Stimulated activated CD4-positive, alpha-beta T cell treated with anti-CD3 and anti-CD28 coated beads, Interleukin-15, amount 100 ng/mL, for 1 hour (primary cell): Measurements from ENCODE around the gene ZNF414.

Experiments used
- DNase-seq, 2 donors: peaks; one replicate each; pipeline ENCODE4 v3.0.0-alpha.2; 2020; ENCODE audit warnings: low read depth in 1 of 2, low spot score in 1 of 2

ZNF414 gene

DNA sequence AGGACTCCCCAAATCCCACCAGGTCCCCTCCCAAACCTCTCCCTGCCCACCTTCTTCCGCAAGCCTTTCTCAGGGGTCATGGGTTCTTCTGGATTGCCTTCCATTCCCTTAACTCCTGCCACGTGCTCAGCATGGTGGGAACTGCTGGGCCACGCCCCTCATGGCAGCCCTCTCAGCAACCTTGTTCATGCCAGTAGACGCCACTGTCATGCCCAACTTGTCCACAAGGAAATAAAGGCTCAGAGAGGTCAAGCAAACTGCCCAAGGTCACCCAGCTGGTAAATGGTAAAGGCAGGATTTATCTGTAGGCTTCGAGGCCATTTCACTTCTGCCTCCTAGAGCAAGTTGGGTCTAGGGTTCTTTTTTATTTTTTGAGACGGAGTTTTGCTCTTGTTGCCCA, 22.4 kb downstream of the ZNF414 start:
- DNase-seq, result no peak

DNA sequence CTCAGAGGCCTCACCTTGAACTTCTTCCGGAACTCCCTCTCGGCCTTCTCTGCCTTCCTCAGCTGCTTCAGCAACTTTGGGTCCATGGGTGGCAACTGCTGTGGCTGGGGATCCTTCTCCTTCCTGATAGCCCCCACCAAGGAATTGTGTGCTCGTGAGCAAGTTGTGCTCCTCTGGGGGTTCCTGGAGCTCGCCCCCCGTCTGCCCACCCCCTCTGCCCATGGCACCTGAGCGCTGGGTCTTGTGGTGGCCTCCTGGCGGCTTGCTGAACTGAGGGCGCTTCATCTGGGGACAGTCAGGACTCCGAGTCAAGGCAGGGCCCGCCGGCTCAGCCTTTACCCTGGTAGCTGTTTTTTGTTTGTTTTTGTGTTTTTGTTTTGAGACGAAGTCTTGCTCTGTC, 23.1 kb downstream of the ZNF414 start:
- no peak for DNase-seq

DNA sequence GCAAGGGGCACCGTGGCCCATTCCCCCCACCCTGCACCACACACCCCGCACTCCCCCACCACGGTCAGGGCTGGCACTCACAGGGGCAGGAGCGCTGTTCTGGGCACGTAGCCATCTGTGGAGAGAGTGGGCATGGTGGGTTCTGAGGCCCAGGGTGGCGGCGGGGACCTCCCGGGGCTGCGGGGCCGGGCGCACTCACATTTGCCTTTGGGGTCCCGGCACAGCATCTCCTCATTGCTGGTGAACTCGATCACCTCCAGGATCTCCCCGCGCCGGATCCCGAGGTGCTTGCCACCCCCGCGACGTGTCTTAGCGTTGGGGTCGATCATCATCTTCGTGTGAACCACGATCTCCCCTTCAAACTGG, 23.6 kb downstream of the ZNF414 start:
- no peak for DNase-seq

DNA sequence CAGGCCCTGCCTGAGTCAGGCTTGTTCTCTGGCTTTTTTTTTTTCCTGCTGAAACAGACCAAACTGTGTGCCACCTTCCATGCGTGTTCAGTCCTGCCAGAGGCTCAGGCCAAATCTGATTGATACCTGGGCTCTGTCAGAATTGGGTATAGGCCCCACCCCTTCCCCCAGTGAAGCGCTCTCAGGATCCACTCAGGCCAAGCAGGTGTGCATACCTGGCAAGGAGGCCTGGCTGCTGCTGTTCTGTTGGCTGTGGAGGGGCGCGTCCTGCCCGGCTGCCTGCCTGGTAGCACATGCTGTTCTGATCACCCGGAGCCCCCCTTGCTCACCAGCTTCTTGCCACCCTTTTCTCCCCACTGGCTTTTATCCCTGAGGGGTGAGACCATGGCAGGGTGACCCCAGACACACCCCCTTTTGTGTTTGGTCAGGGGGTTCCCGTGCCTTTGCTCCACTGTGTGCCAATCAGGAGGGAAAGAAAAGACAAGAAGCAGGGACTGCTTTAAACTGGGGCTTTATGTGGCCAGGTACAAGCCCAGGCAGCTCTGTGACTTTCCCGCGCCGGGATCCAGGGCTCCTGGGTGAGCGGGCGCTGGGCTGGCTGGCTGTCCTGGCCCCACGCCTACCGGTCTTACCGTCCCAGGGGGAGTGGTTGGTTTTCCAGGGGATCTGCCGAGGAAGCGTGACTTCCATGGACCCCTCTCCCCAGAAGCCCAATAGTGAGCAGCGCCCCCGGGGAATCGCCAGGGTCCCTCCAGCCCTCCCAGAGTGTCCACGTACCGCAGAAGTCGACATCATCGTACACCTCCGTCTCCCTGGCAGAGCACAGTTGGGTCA, 24.2 kb downstream of the ZNF414 start:
- no peak for DNase-seq

DNA sequence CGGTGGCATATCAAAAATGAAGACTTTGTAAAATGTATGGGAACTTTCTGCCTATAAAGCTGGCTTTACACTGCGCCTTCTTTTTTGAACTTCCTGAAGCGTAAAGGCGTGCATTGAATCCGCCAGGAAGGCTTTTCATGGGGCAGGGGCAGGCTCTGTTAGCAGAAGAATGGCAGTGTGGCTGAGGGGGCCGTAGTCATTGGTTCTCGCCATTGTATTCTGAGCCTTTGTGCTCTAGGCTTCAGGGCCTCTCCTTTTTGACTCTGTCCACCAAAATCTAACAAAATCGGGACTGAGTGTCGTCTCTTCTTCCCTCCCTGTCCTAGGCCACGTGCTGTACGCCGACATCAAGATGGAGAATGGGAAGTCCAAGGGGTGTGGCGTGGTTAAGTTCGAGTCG, 25.6 kb downstream of the ZNF414 start:
- DNase-seq, result no peak

DNA sequence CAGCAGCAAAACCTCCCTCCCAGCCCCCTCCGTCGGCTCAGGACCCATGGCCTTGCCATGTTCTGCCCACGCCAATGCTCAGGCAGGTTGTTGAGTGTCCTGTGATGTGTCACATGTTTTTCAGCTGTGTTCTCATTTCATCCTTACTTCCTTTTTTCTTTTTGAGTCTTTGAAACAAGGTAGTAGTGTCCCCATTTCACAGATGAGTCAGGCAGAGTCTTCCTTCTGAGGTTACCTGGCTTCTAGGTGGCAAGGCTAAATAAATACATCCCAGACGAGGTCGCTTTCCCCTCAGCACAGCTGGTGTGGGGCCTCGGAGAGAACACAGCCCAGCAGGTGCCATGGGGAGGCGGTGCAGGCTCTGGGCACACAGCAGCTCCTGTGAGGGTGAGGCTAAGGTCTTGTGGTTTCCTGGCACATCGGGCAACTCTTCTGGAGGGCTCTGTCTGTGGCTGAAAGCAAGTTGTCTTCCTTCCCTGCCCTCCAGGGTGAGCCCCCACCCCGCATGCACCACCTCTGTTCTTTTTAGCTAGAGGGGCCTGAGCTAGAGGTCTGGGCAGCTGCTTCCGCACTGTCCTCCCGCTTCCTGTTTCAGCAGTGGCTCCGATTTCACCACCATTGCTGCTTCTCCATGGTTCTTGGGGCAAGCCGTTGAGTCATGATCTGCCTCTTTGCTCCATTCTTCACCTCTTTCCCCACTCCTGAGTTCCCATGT, 26.7 kb downstream of the ZNF414 start:
- peak in 1 of 2 donors; percentile 28 for DNase-seq

DNA sequence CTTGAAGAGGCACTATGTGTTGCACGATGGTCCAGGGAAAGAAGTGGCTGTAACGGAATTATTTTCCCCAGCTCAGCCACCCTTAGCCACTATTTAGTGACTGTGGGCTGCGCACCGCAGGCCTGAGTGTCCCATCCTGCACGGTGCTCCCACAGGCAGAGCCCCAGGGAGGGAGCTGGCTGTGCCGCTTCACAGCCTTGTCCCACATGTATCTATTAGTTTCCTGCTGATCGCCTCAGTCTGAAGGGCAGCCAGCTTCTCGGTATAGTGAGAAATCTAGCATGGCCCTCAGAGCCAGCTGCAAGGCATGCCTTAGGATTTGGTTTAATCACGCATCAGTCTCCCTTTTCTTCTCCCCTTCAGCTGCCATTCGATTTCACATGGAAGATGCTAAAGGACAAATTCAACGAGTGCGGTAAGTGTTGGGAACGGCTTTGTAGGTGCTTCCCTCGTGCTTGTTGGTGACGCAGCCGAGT, 27.3 kb downstream of the ZNF414 start:
- no peak for DNase-seq

DNA sequence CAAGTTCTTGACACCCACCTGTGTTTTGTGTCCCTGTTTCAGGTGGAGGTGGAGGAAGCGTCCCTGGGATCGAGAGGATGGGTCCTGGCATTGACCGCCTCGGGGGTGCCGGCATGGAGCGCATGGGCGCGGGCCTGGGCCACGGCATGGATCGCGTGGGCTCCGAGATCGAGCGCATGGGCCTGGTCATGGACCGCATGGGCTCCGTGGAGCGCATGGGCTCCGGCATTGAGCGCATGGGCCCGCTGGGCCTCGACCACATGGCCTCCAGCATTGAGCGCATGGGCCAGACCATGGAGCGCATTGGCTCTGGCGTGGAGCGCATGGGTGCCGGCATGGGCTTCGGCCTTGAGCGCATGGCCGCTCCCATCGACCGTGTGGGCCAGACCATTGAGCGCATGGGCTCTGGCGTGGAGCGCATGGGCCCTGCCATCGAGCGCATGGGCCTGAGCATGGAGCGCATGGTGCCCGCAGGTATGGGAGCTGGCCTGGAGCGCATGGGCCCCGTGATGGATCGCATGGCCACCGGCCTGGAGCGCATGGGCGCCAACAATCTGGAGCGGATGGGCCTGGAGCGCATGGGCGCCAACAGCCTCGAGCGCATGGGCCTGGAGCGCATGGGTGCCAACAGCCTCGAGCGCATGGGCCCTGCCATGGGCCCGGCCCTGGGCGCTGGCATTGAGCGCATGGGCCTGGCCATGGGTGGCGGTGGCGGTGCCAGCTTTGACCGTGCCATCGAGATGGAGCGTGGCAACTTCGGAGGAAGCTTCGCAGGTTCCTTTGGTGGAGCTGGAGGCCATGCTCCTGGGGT, 28.2 kb downstream of the ZNF414 start:
- DNase-seq, result no peak

DNA sequence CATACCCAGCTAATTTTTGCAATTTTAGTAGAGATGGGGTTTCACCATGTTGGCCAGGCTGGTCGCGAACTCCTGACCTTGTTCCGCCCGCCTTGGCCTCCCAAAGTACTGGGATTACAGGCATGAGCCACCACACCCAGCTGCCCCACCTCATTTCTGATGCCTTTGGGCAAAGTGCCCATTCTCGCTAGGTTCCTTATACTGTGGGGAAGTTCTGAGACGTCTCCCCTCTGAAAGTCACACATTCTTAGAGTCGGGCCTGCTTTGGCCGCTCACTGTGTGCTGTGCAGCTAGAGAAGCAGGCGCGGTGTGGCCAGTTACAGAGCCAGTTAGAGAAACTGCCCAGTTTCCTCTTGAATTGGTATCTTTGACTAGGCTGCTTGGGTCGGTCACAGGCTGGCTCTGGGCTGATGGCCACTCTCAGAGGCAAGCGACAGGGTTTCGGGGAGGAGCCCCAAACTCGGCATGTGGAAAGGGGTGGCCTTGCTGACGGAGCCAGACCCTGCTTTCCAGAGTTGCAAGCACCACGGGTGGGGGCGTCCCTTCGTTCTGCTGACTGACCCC, 29.6 kb downstream of the ZNF414 start:
- DNase-seq, result no peak

DNA sequence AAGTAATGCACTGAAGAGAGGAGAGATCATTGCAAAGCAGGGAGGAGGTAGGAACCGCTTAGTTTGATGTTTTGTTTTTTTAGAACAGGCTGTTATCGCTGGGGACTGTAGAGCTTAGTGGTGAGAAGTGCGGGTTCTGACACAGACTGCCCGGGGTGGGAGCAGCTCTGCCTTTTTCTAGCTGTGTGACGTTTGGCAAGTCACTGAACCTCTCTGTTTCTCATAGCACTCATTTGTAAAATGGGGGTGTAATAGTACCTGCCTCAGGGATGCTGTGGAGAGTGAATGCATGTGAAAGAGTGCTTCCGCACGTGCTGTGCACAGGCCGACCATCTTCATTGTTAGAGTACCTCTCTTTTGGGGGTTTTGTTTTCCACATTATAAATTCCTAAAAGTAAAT, 30.8 kb downstream of the ZNF414 start:
- DNase-seq, result no peak

DNA sequence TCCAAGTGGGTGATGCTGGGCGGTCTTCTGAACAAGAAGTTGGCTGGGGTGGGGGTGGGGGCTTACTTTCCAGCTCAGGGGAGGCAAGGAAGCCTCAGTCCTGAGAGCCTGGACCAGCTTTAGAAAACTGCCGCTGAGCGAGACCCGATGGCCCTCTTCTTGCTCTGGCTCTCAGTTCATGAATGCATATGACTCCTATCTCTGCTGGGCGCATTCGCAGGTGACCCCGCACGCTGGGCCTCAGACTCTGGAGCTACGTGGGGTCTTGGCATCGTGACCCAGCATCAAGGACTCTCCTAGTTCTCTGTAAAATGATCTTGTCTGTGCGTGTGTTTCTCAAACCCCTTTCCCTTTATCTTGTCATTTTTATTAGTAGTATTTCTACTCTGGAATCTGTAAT, 31.3 kb downstream of the ZNF414 start:
- DNase-seq, result no peak

DNA sequence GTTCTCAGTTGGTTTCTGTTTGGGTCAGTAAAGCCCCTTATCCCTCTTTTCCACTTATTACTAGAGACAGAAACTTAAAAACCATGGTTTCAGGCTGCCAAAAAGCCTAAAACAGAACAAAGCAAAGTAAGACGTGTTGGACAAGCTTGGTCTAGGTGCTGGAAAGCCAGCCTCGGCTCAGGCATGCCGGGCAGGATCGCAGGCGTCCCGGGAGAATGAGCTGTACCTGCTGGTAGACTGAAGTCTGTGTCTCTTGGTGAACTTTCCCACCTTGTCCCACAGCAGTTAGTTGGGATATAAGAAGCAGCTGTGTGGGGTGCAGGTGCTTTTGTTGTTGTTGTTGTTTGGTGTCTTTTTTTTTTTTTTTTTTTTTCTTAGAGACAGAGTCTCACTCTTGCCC, 32.4 kb downstream of the ZNF414 start:
- no peak for DNase-seq

DNA sequence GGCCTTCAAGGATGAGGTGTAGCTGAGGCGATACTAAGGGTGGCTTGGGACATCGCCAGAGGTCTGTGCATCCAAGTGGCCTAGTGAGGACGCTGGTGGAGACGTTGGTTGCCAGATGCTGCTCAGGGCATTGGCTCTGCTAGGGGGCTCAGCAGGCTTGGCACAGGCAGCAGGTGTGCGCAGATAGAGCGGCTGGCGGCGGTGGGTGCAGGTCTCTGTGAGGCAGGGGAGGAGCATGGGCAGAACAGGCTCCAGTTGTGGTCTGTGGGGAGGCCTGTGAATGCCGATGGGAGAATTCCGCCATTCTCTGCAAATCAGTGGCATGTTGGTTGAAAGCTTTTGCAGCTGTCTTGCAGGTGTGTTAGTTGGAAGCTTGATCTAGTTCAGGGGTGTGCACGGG, 32.8 kb downstream of the ZNF414 start:
- no peak for DNase-seq

DNA sequence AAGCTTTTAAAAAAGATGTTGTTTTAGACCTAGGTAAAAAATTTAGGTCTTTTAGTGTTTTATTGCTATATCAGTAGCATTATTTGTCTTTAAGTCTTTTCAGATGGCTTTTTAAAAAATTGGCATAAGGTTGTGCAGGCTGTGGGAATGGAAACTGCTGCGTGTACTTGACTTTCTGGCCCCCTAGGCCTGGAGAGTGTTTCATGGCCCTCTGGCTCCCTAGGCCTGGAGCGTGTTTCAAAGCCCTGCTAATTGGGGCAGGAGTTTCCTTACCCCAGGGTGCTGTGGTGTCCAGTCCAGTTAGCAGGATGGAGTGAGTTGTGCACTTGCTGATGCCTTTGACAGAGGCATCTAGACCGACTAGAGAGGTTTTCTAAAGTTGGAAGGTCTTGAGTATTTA, 35.4 kb downstream of the ZNF414 start:
- DNase-seq, result no peak

DNA sequence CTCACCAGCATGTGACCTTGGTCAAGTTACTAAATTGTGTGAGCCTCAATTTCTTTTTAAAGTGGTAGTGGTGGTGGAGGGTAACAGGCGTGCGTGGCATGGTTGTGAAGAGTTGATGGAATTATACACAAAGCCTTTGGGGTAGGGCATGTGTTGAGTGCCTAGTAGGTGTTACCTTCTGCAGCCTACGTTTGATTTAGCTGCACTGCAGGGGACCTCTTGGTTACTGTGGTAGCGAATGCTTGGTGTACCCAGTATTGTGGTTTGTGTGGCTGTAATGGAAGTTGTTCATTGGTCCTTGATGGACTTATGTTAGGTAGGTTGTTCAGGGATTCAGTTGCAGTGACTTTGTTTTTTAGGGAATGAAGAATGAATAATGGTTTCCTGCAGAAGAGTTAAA, 36.1 kb downstream of the ZNF414 start:
- DNase-seq, result no peak

DNA sequence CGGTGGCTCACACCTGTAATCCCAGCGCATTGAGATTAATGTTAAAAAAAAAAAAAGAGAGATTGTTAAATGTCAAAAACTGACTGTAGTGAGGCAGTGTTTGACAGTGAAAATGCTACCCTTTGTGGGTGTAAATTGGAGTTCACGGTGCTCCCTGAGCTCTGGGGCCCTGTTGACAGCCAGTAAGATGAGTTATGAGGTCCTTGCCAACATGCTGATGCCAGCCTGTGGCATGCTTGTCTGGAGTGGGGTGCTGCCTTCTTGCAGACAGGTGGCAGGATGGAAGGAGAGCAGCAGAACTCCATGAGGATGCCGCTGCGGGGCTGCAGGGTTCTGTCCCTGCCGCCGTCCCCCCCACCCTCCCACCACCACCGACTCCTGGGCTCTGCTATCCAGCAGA, 37.4 kb downstream of the ZNF414 start:
- DNase-seq, result no peak

DNA sequence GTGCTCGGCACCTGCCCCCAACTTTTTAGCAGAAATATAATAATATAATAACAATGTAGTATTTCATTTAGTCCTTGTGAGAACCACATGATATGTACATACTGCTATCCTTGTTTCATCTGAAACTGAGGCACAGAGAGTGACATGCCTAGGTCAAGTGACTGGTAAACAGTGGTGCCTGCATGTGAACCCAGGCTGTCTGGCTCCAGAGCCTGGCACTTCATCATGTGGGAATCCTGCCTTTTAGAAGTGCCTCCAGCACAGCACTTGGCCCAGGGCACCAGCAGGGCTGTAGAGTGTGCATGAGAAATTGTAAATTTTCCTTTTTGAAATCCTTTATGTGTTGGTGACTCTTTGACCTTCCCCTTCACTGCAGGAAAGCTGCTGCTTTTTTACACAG, 39.0 kb downstream of the ZNF414 start:
- DNase-seq, result no peak

DNA sequence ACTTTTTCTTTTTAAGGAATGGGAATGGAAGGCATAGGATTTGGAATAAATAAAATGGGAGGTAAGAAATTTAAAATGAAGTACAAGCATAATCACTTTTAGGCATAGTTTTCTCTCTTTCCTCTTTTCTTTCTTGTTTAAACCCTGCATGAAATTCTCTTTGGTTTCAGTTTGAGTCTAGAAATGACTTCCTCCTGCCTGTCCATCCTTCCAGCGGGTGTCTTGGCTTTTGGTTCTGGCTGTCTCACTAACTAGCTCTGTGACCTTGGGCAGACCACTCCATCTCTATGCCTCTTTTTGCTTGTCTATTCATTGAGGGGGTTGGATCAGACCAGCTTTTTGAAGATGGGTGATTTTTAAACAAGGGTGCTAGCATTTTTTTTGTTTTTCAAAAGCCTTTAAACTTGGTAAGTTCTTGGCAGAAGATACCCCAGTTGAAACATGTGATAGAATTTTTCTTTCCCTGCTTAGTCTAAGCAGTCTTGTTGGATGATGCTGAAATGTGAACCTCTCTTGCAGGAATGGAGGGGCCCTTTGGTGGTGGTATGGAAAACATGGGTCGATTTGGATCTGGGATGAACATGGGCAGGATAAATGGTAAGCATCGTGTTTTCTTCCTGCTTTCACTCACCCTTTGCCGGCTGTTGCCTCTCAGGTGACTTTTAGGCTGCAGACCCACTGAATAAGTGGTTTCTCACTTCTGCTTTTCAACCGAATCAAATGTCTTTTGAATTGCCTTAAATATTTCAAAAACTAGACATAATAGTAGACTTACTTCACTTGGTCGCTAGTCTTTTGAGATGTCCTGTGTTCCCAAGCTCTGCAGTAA, 40.1 kb downstream of the ZNF414 start:
- no peak for DNase-seq

DNA sequence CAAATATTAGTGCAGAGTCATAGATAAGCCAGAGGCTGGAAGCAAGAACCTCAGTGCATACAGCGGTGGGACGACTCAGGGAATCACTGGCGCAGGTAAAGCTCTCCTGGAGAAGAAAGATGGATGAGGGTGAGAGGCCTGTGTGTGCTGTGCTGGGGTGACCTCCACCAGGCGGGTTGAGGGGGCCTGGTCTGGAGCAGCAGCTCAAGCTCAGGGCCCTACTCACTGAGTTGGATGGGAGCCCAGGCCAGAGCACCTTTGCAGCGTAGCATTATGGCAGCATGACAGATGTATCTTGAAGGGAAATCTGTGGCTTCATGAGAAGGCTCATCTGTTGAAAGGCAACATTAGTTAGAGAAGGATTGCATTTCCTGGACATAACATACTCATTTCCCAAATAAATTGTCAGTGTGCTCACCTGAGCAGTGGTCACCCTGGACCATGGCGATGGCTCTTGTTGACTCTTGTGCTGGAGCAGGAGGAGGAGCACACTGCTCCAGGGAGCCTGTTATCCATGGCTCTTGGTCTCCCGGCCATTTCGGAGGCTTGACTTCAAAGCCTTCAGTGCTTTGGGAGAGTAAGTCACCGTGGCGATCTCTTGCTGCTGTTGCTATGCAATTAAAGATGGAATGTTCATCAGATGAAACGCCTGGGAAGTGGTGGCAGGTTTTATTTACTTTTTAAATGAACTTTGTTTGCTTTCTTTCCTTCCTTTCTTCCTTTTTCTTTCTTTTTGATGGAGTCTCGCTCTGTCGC, 44.2 kb downstream of the ZNF414 start:
- no peak for DNase-seq
